Measurements from ENCODE around the gene TCP11L2.

DNA sequence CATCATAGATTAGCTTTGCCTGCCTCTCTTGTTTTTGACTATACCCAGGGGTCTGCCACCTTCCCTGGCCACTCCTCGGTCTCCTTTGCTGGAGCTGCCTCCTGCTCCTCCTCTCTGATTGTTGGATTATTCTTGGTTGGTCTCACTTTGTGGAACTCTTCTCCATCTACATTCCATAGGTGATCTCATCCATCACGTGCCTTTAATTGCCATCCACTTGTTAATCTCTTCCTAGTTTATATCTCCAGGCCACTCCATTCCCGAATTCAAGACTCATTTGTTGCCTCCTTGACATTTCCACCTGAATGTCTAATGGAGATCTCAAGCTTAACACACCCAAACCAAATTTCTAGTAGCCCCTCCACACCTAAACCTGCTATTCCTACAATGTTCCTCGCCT is 60.4 kb downstream of the TCP11L2 start:
- TF ChIP-seq, protein P1, sequence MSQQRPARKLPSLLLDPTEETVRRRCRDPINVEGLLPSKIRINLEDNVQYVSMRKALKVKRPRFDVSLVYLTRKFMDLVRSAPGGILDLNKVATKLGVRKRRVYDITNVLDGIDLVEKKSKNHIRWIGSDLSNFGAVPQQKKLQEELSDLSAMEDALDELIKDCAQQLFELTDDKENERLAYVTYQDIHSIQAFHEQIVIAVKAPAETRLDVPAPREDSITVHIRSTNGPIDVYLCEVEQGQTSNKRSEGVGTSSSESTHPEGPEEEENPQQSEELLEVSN (IDR thresholded peaks at IDR 0.05) = no peak
- TF ChIP-seq TAF1 (IDR thresholded peaks at IDR 0.05; ENCODE audit: low read depth, low read length) = no peak
- no peak for TF ChIP-seq EP300 (IDR thresholded peaks at IDR 0.05; ENCODE audit: borderline replicate concordance in 1 of 2, low read depth in 2 of 2, low read length in 2 of 2)
- TF ChIP-seq, protein P2, sequence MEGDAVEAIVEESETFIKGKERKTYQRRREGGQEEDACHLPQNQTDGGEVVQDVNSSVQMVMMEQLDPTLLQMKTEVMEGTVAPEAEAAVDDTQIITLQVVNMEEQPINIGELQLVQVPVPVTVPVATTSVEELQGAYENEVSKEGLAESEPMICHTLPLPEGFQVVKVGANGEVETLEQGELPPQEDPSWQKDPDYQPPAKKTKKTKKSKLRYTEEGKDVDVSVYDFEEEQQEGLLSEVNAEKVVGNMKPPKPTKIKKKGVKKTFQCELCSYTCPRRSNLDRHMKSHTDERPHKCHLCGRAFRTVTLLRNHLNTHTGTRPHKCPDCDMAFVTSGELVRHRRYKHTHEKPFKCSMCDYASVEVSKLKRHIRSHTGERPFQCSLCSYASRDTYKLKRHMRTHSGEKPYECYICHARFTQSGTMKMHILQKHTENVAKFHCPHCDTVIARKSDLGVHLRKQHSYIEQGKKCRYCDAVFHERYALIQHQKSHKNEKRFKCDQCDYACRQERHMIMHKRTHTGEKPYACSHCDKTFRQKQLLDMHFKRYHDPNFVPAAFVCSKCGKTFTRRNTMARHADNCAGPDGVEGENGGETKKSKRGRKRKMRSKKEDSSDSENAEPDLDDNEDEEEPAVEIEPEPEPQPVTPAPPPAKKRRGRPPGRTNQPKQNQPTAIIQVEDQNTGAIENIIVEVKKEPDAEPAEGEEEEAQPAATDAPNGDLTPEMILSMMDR (IDR thresholded peaks at IDR 0.05; ENCODE audit: control extremely low read depth in 1 of 3, insufficient read depth in 1 of 3, low read depth in 1 of 3, low read length in 3 of 3) = no peak
- TF ChIP-seq CHD2 (IDR thresholded peaks at IDR 0.05; ENCODE audit: low read length) = no peak
- TF ChIP-seq JUN (IDR thresholded peaks at IDR 0.05; ENCODE audit: low read depth, low read length) = no peak
- TF ChIP-seq GTF2F1 (IDR thresholded peaks at IDR 0.05; ENCODE audit: borderline replicate concordance, low read depth, low read length) = no peak
- no peak for TF ChIP-seq JUND (IDR thresholded peaks at IDR 0.05; ENCODE audit: low read length)
- no peak for TF ChIP-seq POLR2A (IDR thresholded peaks at IDR 0.05; ENCODE audit: control extremely low read depth in 1 of 2, low read depth in 2 of 2, low read length in 2 of 2)
